Measurements from ENCODE around the gene PNLDC1. TPM values are rescaled to one million over a fixed set of nuclear protein-coding genes. Genes with fewer than 3 reads are reported as not detected.

PNLDC1 gene
- total RNA-seq, 8 experiments from 2014 or later = 0.22 TPM; not detected in 7

Other genes with a start within 250 kb of the PNLDC1 start
- 1,000 to 10,000 TPM in 1 of 8 experiments, 100 to 1,000 TPM in 4, 10 to 100 TPM in 3; 60.7 to 2,068 (median 114) TPM for gene SOD2, start 107.0 kb upstream of the PNLDC1 start, total RNA-seq
- 100 to 1,000 TPM in 3 of 8 experiments, 10 to 100 TPM in 5; 73.8 to 139 (median 87.2) TPM for gene WTAP, start 72.8 kb upstream of the PNLDC1 start, total RNA-seq
- gene ACAT2, start 38.2 kb upstream of the PNLDC1 start, total RNA-seq = 100 to 1,000 TPM in 1 of 8 experiments, 10 to 100 TPM in 7; 12.6 to 120 (median 42.2) TPM
- gene TCP1, start 10.7 kb upstream of the PNLDC1 start, total RNA-seq = 100 to 1,000 TPM; 191 to 310 (median 253) TPM
- gene MRPL18, start 9.8 kb upstream of the PNLDC1 start, total RNA-seq = 100 to 1,000 TPM in 3 of 8 experiments, 10 to 100 TPM in 5; 50.9 to 110 (median 59.4) TPM
- gene MAS1, start 90.7 kb downstream of the PNLDC1 start, total RNA-seq = under 1 TPM in 6 of 8 experiments, not detected in 2; 0.05 to 0.66 (median 0.31) TPM
- gene IGF2R, start 168.8 kb downstream of the PNLDC1 start, total RNA-seq = 100 to 1,000 TPM in 3 of 8 experiments, 10 to 100 TPM in 5; 18.4 to 124 (median 53.5) TPM

Data from motor neuron (in vitro differentiated cells).